Activated CD8-positive, alpha-beta memory T cell treated with anti-CD3 and anti-CD28 coated beads, Interleukin-2, amount 10 ng/mL, durations not matched to agents 7 days and 5 days (primary cell): ENCODE results near the gene BLID. TPM values are rescaled to one million over a fixed set of nuclear protein-coding genes. Genes with fewer than 3 reads are reported as not detected.

Experiments
- ATAC-seq: fragments of 150-1000 bp; cut with Tn5 transposase; one replicate; pipeline ENCODE4 v1.10.0; 2021; ENCODE audit warnings: moderate library complexity
- CTCF ChIA-PET: fragments of 350-600 bp; sonication (Branson Sonifier 250); formaldehyde crosslinking; loops from one replicate; lab custom pipeline; 2021; ENCODE audit warnings: antibody characterized with exemption; lab: Charles Lee
- DNase-seq: peaks from one replicate; pipeline ENCODE4 v3.0.0-alpha.2; 2020
- H3K27ac Mint-ChIP-seq: one replicate; pipeline ENCODE4 v1.8.0; 2021; ENCODE audit warnings: mild to moderate bottlenecking, mixed read lengths
- H3K27me3 Mint-ChIP-seq: one replicate; pipeline ENCODE4 v1.8.0; 2021; ENCODE audit warnings: mixed read lengths
- H3K36me3 Mint-ChIP-seq: one replicate; pipeline ENCODE4 v1.8.0; 2021; ENCODE audit warnings: mild to moderate bottlenecking, mixed read lengths
- H3K4me1 Mint-ChIP-seq: one replicate; pipeline ENCODE4 v1.8.0; 2021; ENCODE audit warnings: mixed read lengths
- H3K4me3 Mint-ChIP-seq: one replicate; pipeline ENCODE4 v1.8.0; 2021; ENCODE audit warnings: mild to moderate bottlenecking, moderate library complexity, mixed read lengths
- H3K9me3 Mint-ChIP-seq: one replicate; pipeline ENCODE4 v1.8.0; 2022; ENCODE audit warnings: low read depth, mixed read lengths
- total RNA-seq, 2 experiments: library from RNA; stranded (reverse); gene quantifications; one replicate each; pipeline ENCODE4 v1.2.3, GENCODE V29; 2021

BLID gene
- total RNA-seq, 2 experiments from 2014 or later = not detected

GRCh38 chr11:122107566-122107965, 8.4 kb downstream of the BLID start:
- no peaks in the 10 kb centered on the region for H3K4me1 Mint-ChIP-seq
- ATAC-seq = no peak

GRCh38 chr11:122107045-122107444, 9.0 kb downstream of the BLID start:
- CTCF ChIA-PET = no interaction called here
- ATAC-seq (no peak), DNase-seq (no peak)
- Mint-ChIP-seq H3K4me1 (no peaks in the 10 kb centered on the region), H3K4me3 (no peak overlapping the region), H3K9me3 (no peaks in the 10 kb centered on the region), H3K36me3 (no peaks in the 10 kb centered on the region), H3K27ac (no peak overlapping the region), H3K27me3 (peaks cover 2% of the 10 kb centered on the region)

More at GRCh38 chr11:122107566-122107965, 8.4 kb downstream of the BLID start:
- Mint-ChIP-seq H3K4me3 (no peak overlapping the region), H3K9me3 (no peaks in the 10 kb centered on the region), H3K27ac (no peak overlapping the region), H3K27me3 (peaks cover 2% of the 10 kb centered on the region), H3K36me3 (no peaks in the 10 kb centered on the region)
- DNase-seq = no peak
- CTCF ChIA-PET = interaction anchor here (1.2 kb wide), 1 partner anchor 95 kb away, joined by 3 read pairs; no protein-coding TSS in a partner anchor

- Mint-ChIP-seq H3K27ac (no peak overlapping the region), H3K27me3 (peaks cover 12% of the 10 kb centered on the region), H3K4me3 (no peak overlapping the region), H3K9me3 (no peaks in the 10 kb centered on the region), H3K4me1 (no peaks in the 10 kb centered on the region), H3K36me3 (peaks cover 1% of the 10 kb centered on the region)
- DNase-seq (no peak), ATAC-seq (no peak)
- CTCF ChIA-PET = no interaction called here
Measured at GRCh38 chr11:122105044-122105758, 10.8 kb downstream of the BLID start.

GRCh38 chr11:122104341-122104740, 11.7 kb downstream of the BLID start:
- H3K4me1 Mint-ChIP-seq = no peaks in the 10 kb centered on the region
- CTCF ChIA-PET = no interaction called here
- DNase-seq = no peak
- no peak overlapping the region for H3K27ac Mint-ChIP-seq
- no peaks in the 10 kb centered on the region for H3K9me3 Mint-ChIP-seq
- H3K4me3 Mint-ChIP-seq = no peak overlapping the region
- no peak for ATAC-seq
- peaks cover 1% of the 10 kb centered on the region for H3K36me3 Mint-ChIP-seq
- H3K27me3 Mint-ChIP-seq = peaks cover 20% of the 10 kb centered on the region

- Mint-ChIP-seq H3K36me3 (peaks cover 1% of the 10 kb centered on the region), H3K9me3 (no peaks in the 10 kb centered on the region), H3K27ac (no peak overlapping the region), H3K4me1 (no peaks in the 10 kb centered on the region), H3K4me3 (no peak overlapping the region), H3K27me3 (peaks cover 23% of the 10 kb centered on the region)
- no peak for DNase-seq
- CTCF ChIA-PET = no interaction called here
- ATAC-seq = no peak
Measured at GRCh38 chr11:122103726-122104125, 12.3 kb downstream of the BLID start.

- Mint-ChIP-seq H3K9me3 (no peaks in the 10 kb centered on the region), H3K27me3 (peaks cover 23% of the 10 kb centered on the region), H3K4me3 (no peak overlapping the region), H3K4me1 (no peaks in the 10 kb centered on the region), H3K27ac (no peak overlapping the region), H3K36me3 (peaks cover 1% of the 10 kb centered on the region)
- CTCF ChIA-PET = no interaction called here
- DNase-seq (no peak), ATAC-seq (no peak)
Measured at GRCh38 chr11:122103321-122103720, 12.7 kb downstream of the BLID start.

- DNase-seq (no peak), ATAC-seq (no peak)
- CTCF ChIA-PET = no interaction called here
- peaks cover 28% of the 10 kb centered on the region for H3K27me3 Mint-ChIP-seq
- H3K27ac Mint-ChIP-seq = no peak overlapping the region
- no peaks in the 10 kb centered on the region for H3K9me3 Mint-ChIP-seq
- H3K4me1 Mint-ChIP-seq = no peaks in the 10 kb centered on the region
- no peak overlapping the region for H3K4me3 Mint-ChIP-seq
- peaks cover 1% of the 10 kb centered on the region for H3K36me3 Mint-ChIP-seq
Measured at GRCh38 chr11:122102426-122102825, 13.6 kb downstream of the BLID start.

- no peak for ATAC-seq
- H3K4me3 Mint-ChIP-seq = no peak overlapping the region
- no peaks in the 10 kb centered on the region for H3K4me1 Mint-ChIP-seq
- no peaks in the 10 kb centered on the region for H3K9me3 Mint-ChIP-seq
- DNase-seq = no peak
- H3K27ac Mint-ChIP-seq = no peak overlapping the region
- CTCF ChIA-PET = no interaction called here
- peaks cover 1% of the 10 kb centered on the region for H3K36me3 Mint-ChIP-seq
- peaks cover 28% of the 10 kb centered on the region for H3K27me3 Mint-ChIP-seq
Measured at GRCh38 chr11:122101625-122102291, 14.3 kb downstream of the BLID start.

GRCh38 chr11:122100756-122101080, 15.3 kb downstream of the BLID start:
- DNase-seq (no peak), ATAC-seq (no peak)
- Mint-ChIP-seq H3K27me3 (peaks cover 28% of the 10 kb centered on the region), H3K4me1 (no peaks in the 10 kb centered on the region), H3K27ac (no peak overlapping the region), H3K36me3 (peaks cover 1% of the 10 kb centered on the region), H3K9me3 (no peaks in the 10 kb centered on the region), H3K4me3 (no peak overlapping the region)
- CTCF ChIA-PET = no interaction called here

GRCh38 chr11:122100037-122100755, 15.8 kb downstream of the BLID start:
- Mint-ChIP-seq H3K4me3 (no peak overlapping the region), H3K9me3 (no peaks in the 10 kb centered on the region), H3K4me1 (no peaks in the 10 kb centered on the region), H3K27ac (no peak overlapping the region), H3K36me3 (peaks cover 1% of the 10 kb centered on the region), H3K27me3 (peaks cover 28% of the 10 kb centered on the region)
- CTCF ChIA-PET = no interaction called here
- ATAC-seq = no peak
- DNase-seq = no peak

GRCh38 chr11:122099374-122100036, 16.5 kb downstream of the BLID start:
- no peaks in the 10 kb centered on the region for H3K4me1 Mint-ChIP-seq
- peaks cover 28% of the 10 kb centered on the region for H3K27me3 Mint-ChIP-seq
- peaks cover 1% of the 10 kb centered on the region for H3K36me3 Mint-ChIP-seq
- H3K4me3 Mint-ChIP-seq = no peak overlapping the region
- CTCF ChIA-PET = no interaction called here
- H3K27ac Mint-ChIP-seq = no peak overlapping the region
- DNase-seq = no peak
- ATAC-seq = no peak
- H3K9me3 Mint-ChIP-seq = no peaks in the 10 kb centered on the region

GRCh38 chr11:122098261-122098980, 17.6 kb downstream of the BLID start:
- H3K27ac Mint-ChIP-seq = no peak overlapping the region
- no peak for ATAC-seq

GRCh38 chr11:122097419-122098001, 18.5 kb downstream of the BLID start:
- H3K27me3 Mint-ChIP-seq = peaks cover 26% of the 10 kb centered on the region
- no peaks in the 10 kb centered on the region for H3K4me1 Mint-ChIP-seq
- peaks cover 1% of the 10 kb centered on the region for H3K36me3 Mint-ChIP-seq
- no peak for DNase-seq
- no peak overlapping the region for H3K27ac Mint-ChIP-seq
- CTCF ChIA-PET = no interaction called here
- no peak overlapping the region for H3K4me3 Mint-ChIP-seq
- ATAC-seq = no peak
- no peaks in the 10 kb centered on the region for H3K9me3 Mint-ChIP-seq

More at GRCh38 chr11:122098261-122098980, 17.6 kb downstream of the BLID start:
- CTCF ChIA-PET = no interaction called here
- Mint-ChIP-seq H3K36me3 (peaks cover 1% of the 10 kb centered on the region), H3K4me3 (no peak overlapping the region), H3K4me1 (no peaks in the 10 kb centered on the region), H3K9me3 (no peaks in the 10 kb centered on the region), H3K27me3 (peaks cover 26% of the 10 kb centered on the region)
- no peak for DNase-seq
